Glutamatergic neuron (in vitro differentiated cells): ENCODE results near the gene TMIGD2. TPM values are rescaled to one million over a fixed set of nuclear protein-coding genes. Genes with fewer than 3 reads are reported as not detected.

Experiments
- DNase-seq: peaks from one replicate; pipeline ENCODE4 v3.0.0; 2022
- H3K27ac Mint-ChIP-seq: one replicate; pipeline ENCODE4 v1.8.0; 2020; ENCODE audit warnings: mild to moderate bottlenecking, mixed read lengths, inconsistent platforms; ENCODE audit not compliant: unreplicated experiment
- H3K27me3 Mint-ChIP-seq: one replicate; pipeline ENCODE4 v1.8.0; 2020; ENCODE audit warnings: mild to moderate bottlenecking, moderate library complexity, mixed read lengths, inconsistent platforms; ENCODE audit not compliant: unreplicated experiment
- H3K36me3 Mint-ChIP-seq: one replicate; pipeline ENCODE4 v1.8.0; 2020; ENCODE audit warnings: mild to moderate bottlenecking, mixed read lengths, inconsistent platforms; ENCODE audit not compliant: unreplicated experiment
- H3K4me1 Mint-ChIP-seq: one replicate; pipeline ENCODE4 v1.8.0; 2020; ENCODE audit warnings: mild to moderate bottlenecking, low read depth, mixed read lengths, inconsistent platforms; ENCODE audit not compliant: unreplicated experiment
- H3K4me3 Mint-ChIP-seq: one replicate; pipeline ENCODE4 v1.8.0; 2020; ENCODE audit warnings: mild to moderate bottlenecking, mixed read lengths, inconsistent platforms; ENCODE audit not compliant: unreplicated experiment
- H3K9me3 Mint-ChIP-seq: one replicate; pipeline ENCODE4 v1.8.0; 2020; ENCODE audit warnings: mild to moderate bottlenecking, moderate library complexity, mixed read lengths, inconsistent platforms; ENCODE audit not compliant: unreplicated experiment
- total RNA-seq: library from RNA; stranded (reverse); fragmentation: NEBNext Ultra II Directional; extraction: Animal tissue kit (Norgen Biotek cat#: 25700); gene quantifications from one replicate; pipeline ENCODE4 v1.2.1, GENCODE V29; 2021; ENCODE audit not compliant: unreplicated experiment
- TF ChIP-seq, protein P1 (sequence below): fragments of 200-600 bp; sonication (generic); IDR thresholded peaks from one replicate; pipeline ENCODE4 v1.5.0; 2021; ENCODE audit not compliant: partially characterized antibody, unreplicated experiment

TMIGD2 gene
- total RNA-seq, 1 donor from 2014 or later: not detected

DNA sequence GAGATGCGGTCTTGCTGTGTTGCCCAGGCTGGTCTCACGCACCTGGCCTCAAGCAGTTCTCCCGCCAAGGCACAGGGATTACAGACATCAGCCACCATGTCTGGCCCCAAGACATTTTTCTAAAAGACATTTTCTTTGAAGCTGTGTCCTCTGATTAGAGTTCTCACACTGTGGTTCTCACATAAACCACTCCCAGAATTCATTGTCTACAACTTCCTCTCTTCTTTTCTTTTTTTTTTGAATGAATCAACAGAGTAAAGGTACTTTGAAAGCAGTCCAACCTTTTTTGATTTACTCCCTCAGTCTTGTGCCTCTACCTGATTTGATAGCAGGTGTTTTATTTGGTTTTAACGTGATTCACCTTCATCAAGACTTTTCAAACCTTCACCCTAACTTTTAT lies 37.4 kb downstream of the TMIGD2 start:
- Mint-ChIP-seq H3K4me1 (no peaks in the 10 kb centered on the region), H3K27me3 (peaks cover 4% of the 10 kb centered on the region), H3K27ac (no peak overlapping the region), H3K9me3 (peaks cover 3% of the 10 kb centered on the region), H3K4me3 (no peak overlapping the region), H3K36me3 (no peaks in the 10 kb centered on the region)
- TF ChIP-seq, protein P1, sequence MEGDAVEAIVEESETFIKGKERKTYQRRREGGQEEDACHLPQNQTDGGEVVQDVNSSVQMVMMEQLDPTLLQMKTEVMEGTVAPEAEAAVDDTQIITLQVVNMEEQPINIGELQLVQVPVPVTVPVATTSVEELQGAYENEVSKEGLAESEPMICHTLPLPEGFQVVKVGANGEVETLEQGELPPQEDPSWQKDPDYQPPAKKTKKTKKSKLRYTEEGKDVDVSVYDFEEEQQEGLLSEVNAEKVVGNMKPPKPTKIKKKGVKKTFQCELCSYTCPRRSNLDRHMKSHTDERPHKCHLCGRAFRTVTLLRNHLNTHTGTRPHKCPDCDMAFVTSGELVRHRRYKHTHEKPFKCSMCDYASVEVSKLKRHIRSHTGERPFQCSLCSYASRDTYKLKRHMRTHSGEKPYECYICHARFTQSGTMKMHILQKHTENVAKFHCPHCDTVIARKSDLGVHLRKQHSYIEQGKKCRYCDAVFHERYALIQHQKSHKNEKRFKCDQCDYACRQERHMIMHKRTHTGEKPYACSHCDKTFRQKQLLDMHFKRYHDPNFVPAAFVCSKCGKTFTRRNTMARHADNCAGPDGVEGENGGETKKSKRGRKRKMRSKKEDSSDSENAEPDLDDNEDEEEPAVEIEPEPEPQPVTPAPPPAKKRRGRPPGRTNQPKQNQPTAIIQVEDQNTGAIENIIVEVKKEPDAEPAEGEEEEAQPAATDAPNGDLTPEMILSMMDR: no peak
- no peak for DNase-seq

DNA sequence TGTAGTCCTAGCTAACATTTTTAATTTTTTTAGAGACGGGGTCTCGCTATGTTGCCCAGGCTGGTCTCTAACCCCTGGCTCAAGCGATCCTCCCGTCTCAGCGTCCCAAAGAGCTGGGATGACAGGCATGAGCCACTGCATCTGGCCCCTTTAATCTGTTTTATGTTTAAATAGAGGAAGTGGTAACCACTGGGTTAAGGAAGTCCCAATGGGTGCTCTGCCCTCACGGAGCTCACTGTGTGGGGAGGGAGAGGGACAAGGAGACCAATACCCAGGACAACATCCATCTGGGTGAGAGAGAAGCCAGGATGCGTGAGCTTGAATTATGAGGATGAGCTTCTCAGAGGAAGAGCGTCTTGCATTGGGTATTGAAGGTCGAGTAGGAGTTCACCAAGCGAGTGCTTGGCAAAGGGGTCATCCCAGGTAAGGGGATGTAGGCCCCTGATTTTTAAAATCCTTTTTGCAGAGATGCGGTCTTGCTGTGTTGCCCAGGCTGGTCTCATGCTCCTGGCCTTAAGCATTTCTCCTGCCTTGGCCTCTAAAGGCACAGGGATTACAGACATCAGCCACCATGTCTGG lies 41.5 kb downstream of the TMIGD2 start:
- Mint-ChIP-seq H3K27me3 (no peaks in the 10 kb centered on the region), H3K4me1 (no peaks in the 10 kb centered on the region), H3K4me3 (no peak overlapping the region), H3K9me3 (no peaks in the 10 kb centered on the region), H3K36me3 (no peaks in the 10 kb centered on the region), H3K27ac (no peak overlapping the region)
- TF ChIP-seq, protein P1: no peak
- DNase-seq: no peak

DNA sequence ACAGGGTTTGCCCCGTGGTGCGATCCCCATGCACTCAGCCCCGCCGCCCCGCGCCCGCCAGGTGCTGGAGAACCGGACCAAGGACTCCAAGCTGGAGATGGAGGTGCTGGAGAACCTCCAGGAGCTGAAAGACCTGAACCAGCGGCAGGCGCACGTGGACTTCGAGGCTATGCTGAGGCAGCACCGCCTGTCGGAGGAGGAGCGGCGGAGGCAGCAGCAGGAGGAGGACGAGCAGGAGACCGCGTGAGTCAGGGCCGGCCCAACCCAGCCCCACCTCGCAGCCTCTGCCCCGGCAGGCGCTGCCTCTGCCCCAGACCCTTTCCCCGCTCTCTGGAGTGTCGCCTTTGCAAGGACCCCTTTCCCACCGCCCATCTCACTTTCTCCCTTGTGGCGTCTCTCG lies 44.0 kb downstream of the TMIGD2 start:
- no peak overlapping the region for H3K27ac Mint-ChIP-seq
- H3K36me3 Mint-ChIP-seq: peaks cover 12% of the 10 kb centered on the region
- H3K9me3 Mint-ChIP-seq: peaks cover 4% of the 10 kb centered on the region
- TF ChIP-seq, protein P1: no peak
- DNase-seq: no peak
- H3K4me1 Mint-ChIP-seq: no peaks in the 10 kb centered on the region
- no peaks in the 10 kb centered on the region for H3K27me3 Mint-ChIP-seq
- no peak overlapping the region for H3K4me3 Mint-ChIP-seq

DNA sequence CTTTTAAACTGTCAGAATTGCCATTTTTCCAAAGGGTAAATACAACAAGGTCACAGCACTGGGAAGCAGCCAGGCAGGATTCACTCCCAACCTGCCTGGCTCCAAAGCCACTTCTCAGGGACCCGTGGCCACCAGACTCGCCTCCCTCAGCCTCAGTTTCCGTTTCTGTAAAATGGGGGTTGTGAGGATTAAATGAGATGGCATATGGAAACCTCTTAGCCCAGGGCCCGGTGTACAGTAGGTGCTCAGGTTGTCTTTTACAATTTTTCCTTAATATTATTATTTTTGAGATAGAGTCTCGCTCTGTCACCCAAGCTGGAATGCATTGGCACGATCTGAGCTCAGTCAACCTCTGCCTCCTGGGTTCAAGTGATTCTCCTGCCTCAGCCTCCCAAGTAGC lies 45.2 kb downstream of the TMIGD2 start:
- H3K4me1 Mint-ChIP-seq: no peaks in the 10 kb centered on the region
- H3K27me3 Mint-ChIP-seq: no peaks in the 10 kb centered on the region
- no peak for DNase-seq
- H3K36me3 Mint-ChIP-seq: peaks cover 12% of the 10 kb centered on the region
- H3K4me3 Mint-ChIP-seq: no peak overlapping the region
- H3K27ac Mint-ChIP-seq: no peak overlapping the region
- peaks cover 4% of the 10 kb centered on the region for H3K9me3 Mint-ChIP-seq
- TF ChIP-seq, protein P1: no peak

DNA sequence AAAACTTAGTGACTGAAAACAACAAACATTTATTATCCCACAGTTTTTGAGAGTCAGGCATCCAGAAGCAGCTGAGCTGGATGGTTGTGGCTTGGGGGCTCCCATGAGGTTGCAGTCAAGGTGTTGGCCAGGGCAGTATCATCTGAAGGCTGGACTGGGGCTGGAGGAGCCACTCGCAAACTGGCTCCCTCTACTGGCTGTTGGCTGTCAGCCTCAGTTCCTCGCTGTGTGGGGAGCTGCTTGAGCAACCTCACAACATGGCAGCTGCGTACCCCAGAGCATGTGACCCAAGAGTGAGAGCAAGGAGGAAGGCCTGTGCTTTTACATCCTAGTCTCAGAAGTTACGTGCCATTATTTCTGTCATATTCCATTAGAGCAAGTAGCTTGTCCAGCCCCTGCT lies 45.6 kb downstream of the TMIGD2 start:
- no peaks in the 10 kb centered on the region for H3K4me1 Mint-ChIP-seq
- H3K27me3 Mint-ChIP-seq: no peaks in the 10 kb centered on the region
- no peak overlapping the region for H3K27ac Mint-ChIP-seq
- H3K36me3 Mint-ChIP-seq: peaks cover 12% of the 10 kb centered on the region
- TF ChIP-seq, protein P1: no peak
- H3K4me3 Mint-ChIP-seq: no peak overlapping the region
- no peak for DNase-seq
- peaks cover 4% of the 10 kb centered on the region for H3K9me3 Mint-ChIP-seq
